Spleen (tissue), 7 donors: ENCODE results near the gene XPC.

Source experiments
- POLR2A ChIP-seq, 3 donors: fragments of 450-650 bp; IDR thresholded peaks; one replicate each; pipeline ENCODE4 v1.5.1; 2017; ENCODE audit warnings: antibody characterized with exemption in 3 of 3, mild to moderate bottlenecking in 1 of 3
- POLR2AphosphoS5 ChIP-seq, 3 donors: sonication (generic); formaldehyde crosslinking; IDR thresholded peaks; one replicate each; pipeline ENCODE4 v1.5.1; 2017; ENCODE audit warnings: antibody characterized with exemption in 3 of 3
- TF ChIP-seq, protein P1 (sequence below), 11 experiments: fragments of 200-600 bp in 7 of 11; fragments of 450-650 bp in 4 of 11; sonication (generic) in 4 of 11; IDR thresholded peaks in 8 of 11; conservative IDR thresholded peaks in 3 of 11; 1 replicate in 7 of 11; 2 replicates in 4 of 11; pipeline versions ENCODE4 v1.4.0 to v1.8.0; 2016 to 2021; ENCODE audit warnings: antibody characterized with exemption in 11 of 11, inconsistent platforms in 4 of 11, mild to moderate bottlenecking in 1 of 11
- donor health status: DM: no; HTN: no; CAD: no; lungs with moderate emphysema.
- donor health status: DM: no; HTN: no; CAD: no.
- donor health status: DM: no; HTN: no; CAD: no.

DNA sequence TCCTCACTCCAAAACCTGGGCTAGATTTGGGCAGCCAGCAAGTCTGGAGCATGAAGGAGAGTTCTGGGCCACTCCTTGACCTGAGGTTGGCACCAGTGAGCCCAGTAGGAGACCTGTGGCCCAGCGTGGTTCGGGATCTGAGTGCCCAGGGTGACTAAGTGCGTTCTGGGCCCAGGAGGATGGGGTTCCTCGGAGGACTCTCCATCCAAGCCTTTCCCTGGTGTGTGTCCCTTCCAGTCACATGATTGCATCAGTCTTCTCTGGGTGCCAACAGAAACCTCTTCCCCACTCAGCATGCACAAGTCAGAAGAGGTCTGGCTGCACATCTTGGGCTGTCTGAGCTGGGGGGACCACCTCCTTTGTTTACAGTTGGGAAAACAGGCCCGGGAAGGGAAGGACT is 38.6 kb downstream of the XPC start:
- TF ChIP-seq, protein P1, sequence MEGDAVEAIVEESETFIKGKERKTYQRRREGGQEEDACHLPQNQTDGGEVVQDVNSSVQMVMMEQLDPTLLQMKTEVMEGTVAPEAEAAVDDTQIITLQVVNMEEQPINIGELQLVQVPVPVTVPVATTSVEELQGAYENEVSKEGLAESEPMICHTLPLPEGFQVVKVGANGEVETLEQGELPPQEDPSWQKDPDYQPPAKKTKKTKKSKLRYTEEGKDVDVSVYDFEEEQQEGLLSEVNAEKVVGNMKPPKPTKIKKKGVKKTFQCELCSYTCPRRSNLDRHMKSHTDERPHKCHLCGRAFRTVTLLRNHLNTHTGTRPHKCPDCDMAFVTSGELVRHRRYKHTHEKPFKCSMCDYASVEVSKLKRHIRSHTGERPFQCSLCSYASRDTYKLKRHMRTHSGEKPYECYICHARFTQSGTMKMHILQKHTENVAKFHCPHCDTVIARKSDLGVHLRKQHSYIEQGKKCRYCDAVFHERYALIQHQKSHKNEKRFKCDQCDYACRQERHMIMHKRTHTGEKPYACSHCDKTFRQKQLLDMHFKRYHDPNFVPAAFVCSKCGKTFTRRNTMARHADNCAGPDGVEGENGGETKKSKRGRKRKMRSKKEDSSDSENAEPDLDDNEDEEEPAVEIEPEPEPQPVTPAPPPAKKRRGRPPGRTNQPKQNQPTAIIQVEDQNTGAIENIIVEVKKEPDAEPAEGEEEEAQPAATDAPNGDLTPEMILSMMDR (IDR thresholded peaks at IDR 0.05 in 8 of 11, conservative IDR thresholded peaks at IDR 0.05 in 3 of 11) = no peak
- no peak for TF ChIP-seq POLR2AphosphoS5 (IDR thresholded peaks at IDR 0.05)
- no peak for TF ChIP-seq POLR2A (IDR thresholded peaks at IDR 0.05)
